ENCODE results near the gene GGT7. TPM values are rescaled to one million over a fixed set of nuclear protein-coding genes. Genes with fewer than 3 reads are reported as not detected.
A peak's percentile ranks its signal among the peaks of the same experiment; 100 is the strongest.

GGT7 gene
- total and polyA plus RNA-seq, 9 of the 15 experiments (the other 6 are each of a cell fraction or from before 2014, with no cell fraction given), result 0.04 to 18.3 (median 5.9) TPM

DNA sequence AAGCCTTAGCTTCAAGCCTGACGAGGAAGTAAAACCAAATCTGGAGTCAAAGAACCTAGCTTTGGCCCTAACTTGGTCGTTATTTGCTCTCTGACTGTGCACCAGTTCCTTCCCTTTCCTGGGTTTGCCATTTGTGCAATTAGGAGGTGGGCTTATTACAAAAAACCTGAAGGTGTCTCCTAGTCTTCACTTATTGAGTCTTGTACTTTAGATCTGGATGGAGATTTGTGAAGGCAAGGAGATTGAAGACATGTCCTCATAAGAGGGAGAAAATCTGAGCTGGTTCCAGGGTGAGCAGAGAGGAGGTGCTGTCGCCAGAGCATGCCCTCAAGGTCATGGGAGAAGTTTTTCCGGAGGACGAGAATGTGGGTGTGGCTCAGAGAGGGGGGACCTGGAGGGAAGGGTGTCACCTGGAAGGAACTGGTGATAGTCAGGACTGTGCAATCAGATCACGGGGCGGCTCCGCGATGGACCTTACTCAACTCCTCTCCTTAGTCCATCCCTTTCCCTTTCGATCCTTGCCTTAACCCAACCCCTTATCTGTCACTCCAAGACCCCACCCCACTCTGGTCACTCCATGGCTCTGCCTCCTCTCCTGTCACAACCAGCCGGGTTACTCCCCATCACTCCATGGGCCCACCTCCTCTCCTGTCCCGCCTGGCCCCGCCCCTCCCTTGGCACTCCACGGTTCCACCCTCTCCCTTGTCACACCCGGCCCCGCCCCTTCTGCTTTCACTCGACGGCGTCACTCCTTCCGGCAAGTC is 3.2 kb upstream of the GGT7 start (continued):
- no peak for TF ChIP-seq NR2C2 (CRISPR knock-in tag; IDR thresholded peaks at IDR 0.05)
- peak; percentile 96 for TF ChIP-seq NR2C2 (tag; IDR thresholded peaks at IDR 0.05)
- TF ChIP-seq, protein P1, sequence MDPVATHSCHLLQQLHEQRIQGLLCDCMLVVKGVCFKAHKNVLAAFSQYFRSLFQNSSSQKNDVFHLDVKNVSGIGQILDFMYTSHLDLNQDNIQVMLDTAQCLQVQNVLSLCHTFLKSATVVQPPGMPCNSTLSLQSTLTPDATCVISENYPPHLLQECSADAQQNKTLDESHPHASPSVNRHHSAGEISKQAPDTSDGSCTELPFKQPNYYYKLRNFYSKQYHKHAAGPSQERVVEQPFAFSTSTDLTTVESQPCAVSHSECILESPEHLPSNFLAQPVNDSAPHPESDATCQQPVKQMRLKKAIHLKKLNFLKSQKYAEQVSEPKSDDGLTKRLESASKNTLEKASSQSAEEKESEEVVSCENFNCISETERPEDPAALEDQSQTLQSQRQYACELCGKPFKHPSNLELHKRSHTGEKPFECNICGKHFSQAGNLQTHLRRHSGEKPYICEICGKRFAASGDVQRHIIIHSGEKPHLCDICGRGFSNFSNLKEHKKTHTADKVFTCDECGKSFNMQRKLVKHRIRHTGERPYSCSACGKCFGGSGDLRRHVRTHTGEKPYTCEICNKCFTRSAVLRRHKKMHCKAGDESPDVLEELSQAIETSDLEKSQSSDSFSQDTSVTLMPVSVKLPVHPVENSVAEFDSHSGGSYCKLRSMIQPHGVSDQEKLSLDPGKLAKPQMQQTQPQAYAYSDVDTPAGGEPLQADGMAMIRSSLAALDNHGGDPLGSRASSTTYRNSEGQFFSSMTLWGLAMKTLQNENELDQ (CRISPR knock-in tag; IDR thresholded peaks at IDR 0.05; ENCODE audit: borderline replicate concordance), result no peak
- no peak for TF ChIP-seq FOXJ3 (CRISPR knock-in tag; IDR thresholded peaks at IDR 0.05)
- TF ChIP-seq PYGO2 (tag; IDR thresholded peaks at IDR 0.05), result no peak
- TF ChIP-seq, protein P2, sequence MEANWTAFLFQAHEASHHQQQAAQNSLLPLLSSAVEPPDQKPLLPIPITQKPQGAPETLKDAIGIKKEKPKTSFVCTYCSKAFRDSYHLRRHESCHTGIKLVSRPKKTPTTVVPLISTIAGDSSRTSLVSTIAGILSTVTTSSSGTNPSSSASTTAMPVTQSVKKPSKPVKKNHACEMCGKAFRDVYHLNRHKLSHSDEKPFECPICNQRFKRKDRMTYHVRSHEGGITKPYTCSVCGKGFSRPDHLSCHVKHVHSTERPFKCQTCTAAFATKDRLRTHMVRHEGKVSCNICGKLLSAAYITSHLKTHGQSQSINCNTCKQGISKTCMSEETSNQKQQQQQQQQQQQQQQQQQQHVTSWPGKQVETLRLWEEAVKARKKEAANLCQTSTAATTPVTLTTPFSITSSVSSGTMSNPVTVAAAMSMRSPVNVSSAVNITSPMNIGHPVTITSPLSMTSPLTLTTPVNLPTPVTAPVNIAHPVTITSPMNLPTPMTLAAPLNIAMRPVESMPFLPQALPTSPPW (CRISPR knock-in tag; IDR thresholded peaks at IDR 0.05), result peak; percentile 73; the same call in 1 of the 2 replicates
- TF ChIP-seq, protein P3, sequence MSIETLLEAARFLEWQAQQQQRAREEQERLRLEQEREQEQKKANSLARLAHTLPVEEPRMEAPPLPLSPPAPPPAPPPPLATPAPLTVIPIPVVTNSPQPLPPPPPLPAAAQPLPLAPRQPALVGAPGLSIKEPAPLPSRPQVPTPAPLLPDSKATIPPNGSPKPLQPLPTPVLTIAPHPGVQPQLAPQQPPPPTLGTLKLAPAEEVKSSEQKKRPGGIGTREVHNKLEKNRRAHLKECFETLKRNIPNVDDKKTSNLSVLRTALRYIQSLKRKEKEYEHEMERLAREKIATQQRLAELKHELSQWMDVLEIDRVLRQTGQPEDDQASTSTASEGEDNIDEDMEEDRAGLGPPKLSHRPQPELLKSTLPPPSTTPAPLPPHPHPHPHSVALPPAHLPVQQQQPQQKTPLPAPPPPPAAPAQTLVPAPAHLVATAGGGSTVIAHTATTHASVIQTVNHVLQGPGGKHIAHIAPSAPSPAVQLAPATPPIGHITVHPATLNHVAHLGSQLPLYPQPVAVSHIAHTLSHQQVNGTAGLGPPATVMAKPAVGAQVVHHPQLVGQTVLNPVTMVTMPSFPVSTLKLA (conservative IDR thresholded peaks at IDR 0.05), result peak; percentile 29 to 30; a peak in 2 of 4 replicates
- TF ChIP-seq FOXJ2 (tag; IDR thresholded peaks at IDR 0.05), result no peak
- no peak for TF ChIP-seq ZC3H4 (CRISPR knock-in tag; IDR thresholded peaks at IDR 0.05; ENCODE audit: borderline replicate concordance)
- peak; percentile 74; the same call in 1 of the 2 replicates for TF ChIP-seq MTA1 (IDR thresholded peaks at IDR 0.05; ENCODE audit: borderline replicate concordance)
- TF ChIP-seq ZNF175 (CRISPR knock-in tag; IDR thresholded peaks at IDR 0.05; ENCODE audit: low read depth), result no peak
- TF ChIP-seq ATF1 (CRISPR knock-in tag; IDR thresholded peaks at IDR 0.05), result no peak
- TF ChIP-seq ATF1 (tag; IDR thresholded peaks at IDR 0.05), result peak; percentile 63
- peak; percentile 87 for TF ChIP-seq CEBPB (tag; IDR thresholded peaks at IDR 0.05)
- peak; percentile 78 for TF ChIP-seq MEIS2 (IDR thresholded peaks at IDR 0.05; ENCODE audit: partially characterized antibody)
- no peak for TF ChIP-seq HMG20A (CRISPR knock-in tag; conservative IDR thresholded peaks at IDR 0.05)
- no peak for TF ChIP-seq BMI1 (IDR thresholded peaks at IDR 0.05; ENCODE audit: low read length)
- peak; percentile 50 for TF ChIP-seq CREB1 (IDR thresholded peaks at IDR 0.05)
- peak; percentile 68; the same call in 1 of the 2 replicates for TF ChIP-seq CREB1 (CRISPR knock-in tag; IDR thresholded peaks at IDR 0.05)
- peak; percentile 31; the same call in 1 of the 2 replicates for TF ChIP-seq SIN3B (IDR thresholded peaks at IDR 0.05; ENCODE audit: low read depth)
- no peak for TF ChIP-seq NR1H2 (CRISPR knock-in tag; IDR thresholded peaks at IDR 0.05)
- TF ChIP-seq ETV6 (IDR thresholded peaks at IDR 0.05; ENCODE audit: borderline replicate concordance in 1 of 2, low read depth in 2 of 2, low read length in 1 of 2), result no peak
- TF ChIP-seq ETV6 (CRISPR knock-in tag; IDR thresholded peaks at IDR 0.05; ENCODE audit: borderline replicate concordance), result no peak
